ENCODE results near the gene CCDC57. TPM values are rescaled to one million over a fixed set of nuclear protein-coding genes. Genes with fewer than 3 reads are reported as not detected.

The CCDC57 gene
- polyA plus RNA-seq, 1 donor = 45.6 TPM

GRCh38 chr17:82234211-82235055 is 21.8 kb upstream of the CCDC57 start:
- peaks cover 12% of the 10 kb centered on the region for H3K36me3 ChIP-seq (ENCODE audit: control insufficient read depth, insufficient read depth, low read length)
- H3K27me3 ChIP-seq (ENCODE audit: control insufficient read depth, insufficient read depth, low read length) = peaks cover 4% of the 10 kb centered on the region
- H3K9me3 ChIP-seq (ENCODE audit: control insufficient read depth, low read depth, low read length) = peaks cover 13% of the 10 kb centered on the region
- peaks cover 58% of the 10 kb centered on the region for H3K4me1 ChIP-seq (ENCODE audit: control insufficient read depth, insufficient read depth, low read length)
- H3K27ac ChIP-seq (ENCODE audit: low read length) = no peak overlapping the region
- DNase-seq = peak in 1 of 2 donors; percentile 49
- no peak overlapping the region for H3K4me3 ChIP-seq (ENCODE audit: low read length)
- WGBS (ENCODE audit: insufficient coverage, low lambda C conversion rate) = no CpG with 5 or more reads among the region's 26 CpGs

- H3K4me1 ChIP-seq (ENCODE audit: control insufficient read depth, insufficient read depth, low read length) = peaks cover 57% of the 10 kb centered on the region
- DNase-seq = no peak
- H3K4me3 ChIP-seq (ENCODE audit: low read length) = no peak overlapping the region
- WGBS (ENCODE audit: insufficient coverage, low lambda C conversion rate) = no CpG with 5 or more reads among the region's 21 CpGs
- H3K36me3 ChIP-seq (ENCODE audit: control insufficient read depth, insufficient read depth, low read length) = peaks cover 10% of the 10 kb centered on the region
- peaks cover 13% of the 10 kb centered on the region for H3K9me3 ChIP-seq (ENCODE audit: control insufficient read depth, low read depth, low read length)
- peaks cover 11% of the 10 kb centered on the region for H3K27me3 ChIP-seq (ENCODE audit: control insufficient read depth, insufficient read depth, low read length)
- H3K27ac ChIP-seq (ENCODE audit: low read length) = no peak overlapping the region
Measured at GRCh38 chr17:82232876-82233785, 20.5 kb upstream of the CCDC57 start.

DNA sequence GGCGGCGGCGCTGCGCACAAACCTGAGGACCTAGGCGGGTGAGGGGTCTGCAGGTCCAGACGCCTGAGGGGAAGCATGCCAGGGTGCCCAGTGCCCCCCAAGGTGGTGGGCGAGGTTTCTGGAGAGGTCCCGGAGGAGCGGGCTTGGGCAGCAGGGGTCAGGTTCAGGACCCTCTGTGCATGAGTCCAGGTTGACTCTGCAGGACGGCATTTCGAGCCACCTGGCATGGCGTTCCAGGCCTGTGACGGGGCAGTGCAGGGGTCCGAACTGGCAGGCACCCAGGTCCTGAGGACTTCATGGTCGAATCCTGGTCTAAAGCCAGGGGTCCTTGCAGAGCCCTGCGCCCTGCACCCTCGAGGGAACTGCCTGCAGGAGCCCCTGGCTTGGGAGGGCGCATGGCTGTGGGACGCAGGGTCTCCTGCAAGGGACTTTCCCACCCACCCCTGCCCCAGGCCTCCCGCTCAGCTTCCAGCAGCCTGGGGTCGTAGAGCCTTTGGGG is 19.7 kb upstream of the CCDC57 start:
- H3K4me1 ChIP-seq (ENCODE audit: control insufficient read depth, insufficient read depth, low read length) = peaks cover 61% of the 10 kb centered on the region

DNA sequence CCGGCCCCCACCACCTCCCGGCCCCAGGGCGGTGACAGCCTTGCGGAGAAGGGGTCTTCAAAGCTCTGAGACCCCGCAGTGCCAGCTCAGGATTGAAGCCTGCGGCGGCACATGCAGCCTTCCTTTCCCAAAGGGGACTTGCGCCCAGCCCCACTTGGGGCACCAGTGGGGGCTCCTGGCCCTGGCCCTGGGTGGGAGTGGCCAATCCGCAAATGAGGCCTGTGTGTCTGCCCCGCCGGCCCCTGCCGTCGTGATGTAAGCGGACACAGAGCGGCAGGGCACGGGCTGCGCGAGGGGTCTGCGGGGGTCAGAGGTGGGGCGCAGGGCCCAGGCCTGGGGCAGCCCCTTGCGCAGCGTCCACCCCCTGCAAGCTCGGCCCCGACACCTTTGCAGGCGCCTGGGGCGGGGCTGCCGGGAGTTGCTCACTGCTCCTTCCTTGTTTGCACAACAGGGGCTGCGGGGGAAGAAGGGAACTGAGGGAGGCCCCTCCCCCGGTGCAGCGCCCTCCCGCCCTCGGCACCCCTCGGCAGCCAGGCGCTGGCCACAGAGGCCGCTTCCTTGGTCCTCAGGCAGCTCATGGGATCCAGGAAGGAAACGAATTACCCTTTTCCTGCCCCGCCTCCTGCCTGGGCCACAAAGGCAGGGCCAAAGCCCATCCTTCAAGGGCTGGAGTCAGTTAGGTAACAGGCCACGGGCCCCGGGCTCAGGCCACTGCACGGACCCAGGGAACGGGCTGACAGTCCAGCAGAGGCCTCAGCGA is 19.1 kb upstream of the CCDC57 start:
- peak; percentile 82 to 87 for DNase-seq
- Histone ChIP-seq H3K4me1 (ENCODE audit: control insufficient read depth, insufficient read depth, low read length) (peaks cover 57% of the 10 kb centered on the region), H3K9me3 (ENCODE audit: control insufficient read depth, low read depth, low read length) (peaks cover 13% of the 10 kb centered on the region), H3K36me3 (ENCODE audit: control insufficient read depth, insufficient read depth, low read length) (no peaks in the 10 kb centered on the region), H3K27ac (ENCODE audit: low read length) (peak overlapping the region; percentile 78), H3K27me3 (ENCODE audit: control insufficient read depth, insufficient read depth, low read length) (peaks cover 14% of the 10 kb centered on the region), H3K4me3 (ENCODE audit: low read length) (peak overlapping the region; percentile 79)
- no CpG with 5 or more reads among the region's 42 CpGs for WGBS (ENCODE audit: insufficient coverage, low lambda C conversion rate)

More for the DNA sequence above, 19.7 kb upstream of the CCDC57 start:
- Histone ChIP-seq H3K36me3 (ENCODE audit: control insufficient read depth, insufficient read depth, low read length) (peaks cover 5% of the 10 kb centered on the region), H3K27ac (ENCODE audit: low read length) (peak overlapping the region; percentile 78), H3K9me3 (ENCODE audit: control insufficient read depth, low read depth, low read length) (peaks cover 13% of the 10 kb centered on the region), H3K4me3 (ENCODE audit: low read length) (peak overlapping the region; percentile 79), H3K27me3 (ENCODE audit: control insufficient read depth, insufficient read depth, low read length) (peaks cover 14% of the 10 kb centered on the region)
- WGBS (ENCODE audit: insufficient coverage, low lambda C conversion rate) = no CpG with 5 or more reads among the region's 21 CpGs
- no peak for DNase-seq

- Histone ChIP-seq H3K9me3 (ENCODE audit: control insufficient read depth, low read depth, low read length) (peaks cover 9% of the 10 kb centered on the region), H3K4me3 (ENCODE audit: low read length) (peak overlapping the region; percentile 79), H3K27me3 (ENCODE audit: control insufficient read depth, insufficient read depth, low read length) (peaks cover 14% of the 10 kb centered on the region), H3K4me1 (ENCODE audit: control insufficient read depth, insufficient read depth, low read length) (peaks cover 52% of the 10 kb centered on the region), H3K36me3 (ENCODE audit: control insufficient read depth, insufficient read depth, low read length) (no peaks in the 10 kb centered on the region), H3K27ac (ENCODE audit: low read length) (peak overlapping the region; percentile 78)
- no CpG with 5 or more reads among the region's 18 CpGs for WGBS (ENCODE audit: insufficient coverage, low lambda C conversion rate)
- DNase-seq = no peak
Measured at GRCh38 chr17:82231312-82231561, 18.6 kb upstream of the CCDC57 start.

DNA sequence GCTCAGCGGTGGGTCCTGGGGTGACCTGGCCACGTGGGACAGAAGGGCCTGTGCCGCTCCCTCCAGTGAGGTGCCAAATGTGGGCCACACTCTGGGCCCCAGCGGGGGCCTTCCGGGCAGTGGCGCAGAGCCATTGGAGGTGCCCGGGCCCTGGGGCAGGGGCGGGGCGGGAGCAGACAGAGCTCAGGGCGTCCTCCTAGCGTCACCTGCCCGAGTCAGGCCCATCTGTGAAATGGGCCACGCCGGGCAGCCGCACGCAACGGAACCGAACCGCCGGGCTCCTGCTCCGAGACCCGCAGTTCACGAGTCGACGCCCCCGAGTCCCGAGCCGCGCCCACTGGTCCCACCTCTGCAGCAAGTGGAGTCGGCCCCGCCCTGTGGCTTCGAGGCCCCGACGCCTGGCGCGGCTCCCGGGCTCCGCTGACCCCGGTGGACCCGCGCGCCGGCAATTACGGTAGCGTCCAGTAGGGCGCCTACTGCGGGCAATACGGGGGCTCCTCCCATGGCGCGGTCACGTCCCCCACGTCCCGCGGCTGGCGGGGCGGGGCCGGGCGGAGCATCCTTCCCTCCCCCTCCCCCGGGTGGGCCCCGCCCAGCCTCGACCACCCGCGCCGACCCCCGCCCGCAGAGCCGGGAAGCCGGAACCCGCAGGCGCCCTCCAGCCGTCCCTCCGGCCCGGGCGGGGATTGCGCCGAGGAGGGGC is 18.1 kb upstream of the CCDC57 start:
- Histone ChIP-seq H3K36me3 (ENCODE audit: control insufficient read depth, insufficient read depth, low read length) (no peaks in the 10 kb centered on the region), H3K27me3 (ENCODE audit: control insufficient read depth, insufficient read depth, low read length) (peaks cover 14% of the 10 kb centered on the region), H3K4me3 (ENCODE audit: low read length) (peak overlapping the region; percentile 79), H3K4me1 (ENCODE audit: control insufficient read depth, insufficient read depth, low read length) (peaks cover 48% of the 10 kb centered on the region), H3K9me3 (ENCODE audit: control insufficient read depth, low read depth, low read length) (peaks cover 9% of the 10 kb centered on the region), H3K27ac (ENCODE audit: low read length) (peak overlapping the region; percentile 78)
- WGBS (ENCODE audit: insufficient coverage, low lambda C conversion rate) = no CpG with 5 or more reads among the region's 76 CpGs
- DNase-seq = peak; percentile 86 to 91

- peaks cover 40% of the 10 kb centered on the region for H3K4me1 ChIP-seq (ENCODE audit: control insufficient read depth, insufficient read depth, low read length)
- no CpG with 5 or more reads among the region's 28 CpGs for WGBS (ENCODE audit: insufficient coverage, low lambda C conversion rate)
- DNase-seq = peak in 1 of 2 donors; percentile 39
Measured at GRCh38 chr17:82229698-82230608, 17.3 kb upstream of the CCDC57 start.

GRCh38 chr17:82228842-82229697 is 16.4 kb upstream of the CCDC57 start, which contains the start of gene SLC16A3:
Gene SLC16A3 (plus strand): TSS chr17:82229042. CDS start chr17:82236009, 6,967 bp downstream.
- WGBS (ENCODE audit: insufficient coverage, low lambda C conversion rate) = no CpG with 5 or more reads among the region's 105 CpGs
- peaks cover 12% of the 10 kb centered on the region for H3K9me3 ChIP-seq (ENCODE audit: control insufficient read depth, low read depth, low read length)
- peak within 1 kb of the TSS; percentile 59 for H3K4me3 ChIP-seq (ENCODE audit: low read length)
- peaks cover 14% of the 10 kb centered on the region for H3K27me3 ChIP-seq (ENCODE audit: control insufficient read depth, insufficient read depth, low read length)
- H3K4me1 ChIP-seq (ENCODE audit: control insufficient read depth, insufficient read depth, low read length) = peaks cover 31% of the 10 kb centered on the region
- peak in 1 of 2 donors; percentile 79 for DNase-seq
- no peaks in the 10 kb centered on the region for H3K36me3 ChIP-seq (ENCODE audit: control insufficient read depth, insufficient read depth, low read length)
- peak within 1 kb of the TSS; percentile 51 for H3K27ac ChIP-seq (ENCODE audit: low read length)

More at GRCh38 chr17:82229698-82230608, 17.3 kb upstream of the CCDC57 start:
- peaks cover 9% of the 10 kb centered on the region for H3K9me3 ChIP-seq (ENCODE audit: control insufficient read depth, low read depth, low read length)
- peak overlapping the region; percentile 40 for H3K4me3 ChIP-seq (ENCODE audit: low read length)
- H3K27ac ChIP-seq (ENCODE audit: low read length) = peak overlapping the region; percentile 16
- H3K36me3 ChIP-seq (ENCODE audit: control insufficient read depth, insufficient read depth, low read length) = no peaks in the 10 kb centered on the region
- peaks cover 14% of the 10 kb centered on the region for H3K27me3 ChIP-seq (ENCODE audit: control insufficient read depth, insufficient read depth, low read length)

Measured in large intestine (tissue), 3 donors.